HG02610 (cell line): ENCODE results near the gene PLXNC1.

ENCODE experiments used
- ATAC-seq: cut with Tn5 transposase; IDR thresholded peaks from one replicate; pipeline ENCODE4 v1.9.1; 2021; ENCODE audit warnings: mild to moderate bottlenecking, moderate library complexity; ENCODE audit not compliant: unreplicated experiment

PLXNC1 gene

GRCh38 chr12:94147991-94148738 is at the start of gene PLXNC1:
TSS of gene PLXNC1 (plus strand) at chr12:94148577. CDS start at chr12:94148972, 395 bp downstream.
- peak; percentile 47 for ATAC-seq

GRCh38 chr12:94099191-94099590 is 49.2 kb upstream of the PLXNC1 start:
- no peak for ATAC-seq

DNA sequence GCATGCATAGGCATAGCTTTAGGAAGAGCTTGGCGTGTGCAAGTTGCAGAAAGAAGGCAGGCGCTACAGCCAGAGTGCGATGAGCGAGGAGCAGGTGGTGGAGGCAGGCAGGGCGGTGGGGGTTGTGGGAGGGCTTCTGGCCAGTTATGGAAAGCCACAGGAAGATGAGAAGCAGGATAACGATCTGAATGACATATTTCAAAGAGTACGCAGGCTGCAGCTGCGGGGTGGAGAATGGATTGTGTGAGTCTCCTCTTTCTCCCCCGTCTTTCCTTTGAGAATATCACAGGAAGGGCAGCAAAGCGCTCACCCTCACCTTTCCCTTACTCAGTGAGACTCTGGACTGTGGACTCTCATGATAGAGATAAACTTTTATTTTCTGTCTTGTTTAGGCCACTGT is 48.7 kb upstream of the PLXNC1 start:
- no peak for ATAC-seq

DNA sequence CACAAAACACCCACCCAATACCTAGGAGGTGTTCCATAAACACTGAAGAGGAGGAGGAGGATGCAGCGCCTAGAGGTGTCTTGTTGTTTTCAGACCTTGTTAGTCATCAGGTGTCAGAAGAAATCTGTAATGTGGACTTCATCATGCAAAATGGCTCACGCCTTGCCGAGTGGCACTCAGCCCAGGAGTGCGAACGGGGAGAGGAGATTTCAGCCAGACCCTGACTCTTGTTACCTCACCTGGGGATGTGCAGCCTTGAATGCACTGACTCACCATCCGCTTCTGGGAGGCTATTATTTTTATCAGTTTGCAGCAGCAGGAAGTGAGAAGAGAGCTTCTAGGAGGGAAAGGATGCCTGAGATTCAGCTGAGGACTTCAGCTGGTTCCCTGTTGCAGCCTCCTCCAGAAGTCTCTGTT is 48.2 kb upstream of the PLXNC1 start:
- no peak for ATAC-seq

- peak; percentile 60 for ATAC-seq
These were observed 47.2 kb upstream of the PLXNC1 start for GRCh38 chr12:94100990-94101737.

DNA sequence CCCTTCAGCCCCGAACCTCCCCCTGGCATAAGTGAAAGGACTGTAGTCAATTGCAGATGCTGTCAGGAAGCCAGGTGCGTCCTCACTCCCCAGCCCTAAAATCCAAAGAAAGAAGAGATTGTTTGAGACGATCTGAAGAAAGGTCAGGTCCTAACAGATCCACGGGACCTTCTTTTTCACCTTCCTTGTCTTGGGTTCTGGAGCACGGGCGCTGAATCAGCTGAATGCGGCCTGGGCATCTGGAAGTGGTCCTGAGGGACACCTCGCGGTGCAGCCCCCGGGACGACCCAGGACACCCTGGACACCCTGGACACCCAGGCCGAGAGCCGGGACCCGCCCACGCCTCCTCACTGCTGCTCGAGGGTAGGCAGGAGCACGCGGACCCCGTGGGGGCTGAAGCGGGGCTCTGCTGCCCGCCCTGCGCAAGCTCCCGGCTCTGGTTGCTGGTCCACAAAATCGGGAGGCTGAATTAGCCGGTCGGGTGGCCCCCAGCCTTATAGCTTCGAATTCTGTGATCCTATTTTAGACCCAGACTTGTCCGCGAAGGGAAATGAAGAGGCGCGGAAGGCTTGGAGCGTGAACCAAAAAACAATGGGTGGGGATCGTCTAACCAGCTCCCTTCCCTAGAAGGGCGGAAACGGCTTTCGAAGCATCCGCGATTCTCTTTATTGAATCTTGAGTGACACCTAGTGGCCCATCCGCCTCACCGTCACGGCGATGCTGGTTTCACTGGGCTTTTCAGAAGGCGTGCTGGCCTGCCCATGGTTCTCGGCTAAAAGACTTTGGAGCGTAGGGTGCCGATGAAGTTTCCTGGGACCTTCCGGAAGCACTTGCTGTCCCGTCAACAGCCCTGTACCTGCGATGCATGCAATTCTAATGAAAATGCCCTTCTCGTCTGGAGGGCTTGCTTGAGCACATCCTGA is 46.4 kb upstream of the PLXNC1 start:
- ATAC-seq: peak; percentile 79

- no peak for ATAC-seq
These were observed 44.4 kb upstream of the PLXNC1 start for GRCh38 chr12:94103986-94104385.

DNA sequence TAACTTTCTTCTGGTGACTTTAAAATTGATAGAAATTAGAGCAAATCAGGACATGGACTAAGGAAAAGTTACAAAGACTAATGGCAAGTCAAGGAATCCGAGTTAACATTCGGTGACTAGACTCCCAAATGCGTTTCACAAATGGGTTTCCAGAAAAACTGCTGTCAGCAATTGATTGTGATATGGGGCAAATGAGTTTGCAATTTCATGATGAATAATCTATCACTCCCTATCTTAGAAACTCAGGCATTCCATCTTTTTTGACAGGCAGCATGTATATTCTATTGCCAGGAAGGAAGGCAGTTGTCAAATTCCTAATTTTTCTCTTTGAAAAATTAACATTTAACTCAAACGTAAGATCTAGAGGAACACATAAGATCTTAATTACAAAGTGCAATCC is 40.5 kb upstream of the PLXNC1 start:
- no peak for ATAC-seq

DNA sequence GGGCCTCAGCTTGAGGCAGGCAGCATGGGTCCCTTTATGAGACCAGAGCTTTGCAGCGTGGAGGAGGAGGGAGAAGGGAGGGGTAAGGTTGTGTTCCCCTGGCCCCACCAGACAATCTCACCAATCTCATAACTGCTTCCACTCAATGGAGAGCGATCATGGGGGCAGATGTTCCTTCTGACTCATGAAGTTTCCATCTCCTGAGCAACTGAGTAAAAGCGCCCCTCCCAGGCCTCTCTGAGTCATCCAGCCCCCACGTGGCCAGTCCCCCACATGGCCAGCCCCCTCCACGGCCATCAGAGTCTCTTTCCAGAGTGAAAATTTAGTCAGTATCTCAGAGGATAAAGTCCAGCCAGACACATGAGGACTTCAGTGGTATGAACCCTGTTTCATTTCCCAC is 39.2 kb upstream of the PLXNC1 start:
- no peak for ATAC-seq

GRCh38 chr12:94110258-94110657 is 38.1 kb upstream of the PLXNC1 start:
- no peak for ATAC-seq

- no peak for ATAC-seq
These were observed 37.1 kb upstream of the PLXNC1 start for GRCh38 chr12:94111302-94111701.

GRCh38 chr12:94112121-94112520 is 36.3 kb upstream of the PLXNC1 start:
- ATAC-seq: no peak

- ATAC-seq: no peak
These were observed 34.2 kb upstream of the PLXNC1 start for GRCh38 chr12:94114166-94114565.

DNA sequence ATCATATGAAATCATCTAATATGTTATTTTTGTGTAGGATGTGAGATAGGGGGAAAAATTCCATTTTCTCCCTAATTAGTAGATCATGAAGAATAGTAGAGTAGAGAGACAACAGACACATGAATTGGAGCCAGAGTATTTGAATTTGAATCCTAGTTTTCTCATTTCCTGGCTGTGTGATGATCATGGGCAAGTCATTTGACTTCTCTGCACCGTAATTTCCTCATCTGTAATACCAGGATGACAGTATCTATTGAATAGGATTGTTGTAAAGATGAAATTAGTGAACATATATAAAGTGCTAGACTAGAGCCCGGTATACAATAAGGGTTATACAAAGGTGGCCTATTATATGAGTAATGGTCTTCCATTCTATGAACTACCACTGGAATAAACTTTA is 32.2 kb upstream of the PLXNC1 start:
- no peak for ATAC-seq

DNA sequence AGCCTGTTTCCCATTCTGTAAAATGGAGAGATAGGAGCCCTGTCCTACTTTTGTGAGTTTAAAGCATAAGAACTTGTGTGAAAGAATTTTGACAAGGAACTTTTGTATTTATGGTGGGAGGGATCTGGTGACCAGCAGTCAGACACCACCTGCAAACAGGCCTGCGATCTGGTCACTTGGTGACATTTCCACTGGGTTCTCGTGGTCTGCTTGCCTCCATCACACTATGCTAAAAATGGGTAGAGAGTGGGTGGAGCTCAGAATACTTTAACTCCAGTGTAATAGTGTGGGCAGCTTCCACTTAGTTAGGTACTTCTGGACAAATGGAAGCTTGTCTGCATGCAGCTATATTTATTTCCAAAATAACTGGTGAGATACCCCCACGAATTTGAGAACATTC is 26.5 kb upstream of the PLXNC1 start:
- no peak for ATAC-seq

- no peak for ATAC-seq
These were observed 25.8 kb upstream of the PLXNC1 start for GRCh38 chr12:94122591-94122990.

DNA sequence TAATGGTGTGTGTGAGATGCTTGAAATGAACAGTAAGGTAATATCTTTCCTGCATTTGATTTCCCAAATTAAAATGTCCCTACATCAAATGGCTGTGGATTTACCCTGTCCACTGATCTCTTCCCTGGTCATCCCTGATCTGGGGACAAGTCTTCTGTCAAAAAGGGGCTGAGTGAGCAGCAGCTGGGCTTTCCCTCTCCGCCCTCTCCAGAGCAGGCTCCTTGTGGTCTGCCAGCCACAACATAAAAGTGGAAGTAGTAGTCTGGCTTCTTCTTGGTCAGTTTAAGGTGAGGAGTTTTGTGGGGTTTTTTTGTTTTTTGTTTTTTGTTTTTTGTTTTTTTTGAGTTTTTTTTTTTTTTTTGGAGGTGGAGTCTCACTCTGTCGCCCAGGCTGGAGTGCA is 25.2 kb upstream of the PLXNC1 start:
- peak; percentile 65 for ATAC-seq

DNA sequence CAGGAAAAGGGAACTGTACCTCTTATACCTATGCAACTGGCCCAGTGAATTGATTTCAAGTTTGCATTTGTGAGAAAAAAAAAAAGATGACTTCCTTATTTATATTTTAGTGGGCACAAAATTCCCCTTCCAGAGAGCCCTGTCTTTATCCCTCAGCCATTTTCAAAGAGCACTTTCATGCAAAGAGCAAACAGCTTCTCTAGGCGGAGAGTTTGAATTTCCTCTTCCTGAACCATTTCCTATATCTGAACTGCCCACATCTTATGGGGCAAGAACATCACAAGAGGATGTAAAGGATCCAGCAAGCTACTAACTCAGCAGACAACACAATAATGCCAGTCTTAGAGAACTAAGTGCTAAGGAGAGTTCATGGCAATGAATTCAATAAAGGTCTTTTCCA is 22.3 kb upstream of the PLXNC1 start:
- ATAC-seq: no peak

- no peak for ATAC-seq
These were observed 20.9 kb upstream of the PLXNC1 start for GRCh38 chr12:94127239-94128131.

DNA sequence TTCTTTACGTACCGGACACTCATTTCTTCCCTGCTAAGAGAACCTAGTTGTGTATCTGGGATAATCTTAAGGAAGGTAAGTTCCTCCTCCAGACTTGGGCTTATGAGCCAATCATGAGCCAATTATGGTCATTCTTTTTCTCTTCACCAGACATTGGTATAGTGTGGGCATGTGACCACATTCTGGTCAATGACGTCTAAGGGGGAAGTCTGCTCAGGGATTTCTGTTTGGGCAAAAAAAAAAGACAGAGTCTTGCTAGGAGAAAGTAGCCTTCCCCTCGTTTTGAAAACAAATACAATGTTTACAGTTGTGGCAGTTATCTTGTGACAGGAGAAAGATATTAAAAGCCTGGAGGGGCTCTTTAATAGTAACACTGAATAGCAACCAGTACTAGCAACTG is 20.1 kb upstream of the PLXNC1 start:
- no peak for ATAC-seq
